GM18951 (cell line): ENCODE data around the gene ARHGAP29.

Source experiments
- POLR2A ChIP-seq: IDR thresholded peaks from 4 replicates; pipeline ENCODE4 v1.6.1; 2011; ENCODE audit warnings: mild to moderate bottlenecking; ENCODE audit not compliant: insufficient read length, insufficient read depth; ENCODE audit errors: extremely low read depth
- in situ Hi-C: fragments of 300-500 bp; cut with MboI; formaldehyde crosslinking; loops from one replicate; pipeline ENCODE4 v1.12.0; 2022; ENCODE audit warnings: low sequenced_read_pairs, mixed read lengths, inconsistent platforms; ENCODE audit not compliant: unreplicated experiment

ARHGAP29 gene, protein sequence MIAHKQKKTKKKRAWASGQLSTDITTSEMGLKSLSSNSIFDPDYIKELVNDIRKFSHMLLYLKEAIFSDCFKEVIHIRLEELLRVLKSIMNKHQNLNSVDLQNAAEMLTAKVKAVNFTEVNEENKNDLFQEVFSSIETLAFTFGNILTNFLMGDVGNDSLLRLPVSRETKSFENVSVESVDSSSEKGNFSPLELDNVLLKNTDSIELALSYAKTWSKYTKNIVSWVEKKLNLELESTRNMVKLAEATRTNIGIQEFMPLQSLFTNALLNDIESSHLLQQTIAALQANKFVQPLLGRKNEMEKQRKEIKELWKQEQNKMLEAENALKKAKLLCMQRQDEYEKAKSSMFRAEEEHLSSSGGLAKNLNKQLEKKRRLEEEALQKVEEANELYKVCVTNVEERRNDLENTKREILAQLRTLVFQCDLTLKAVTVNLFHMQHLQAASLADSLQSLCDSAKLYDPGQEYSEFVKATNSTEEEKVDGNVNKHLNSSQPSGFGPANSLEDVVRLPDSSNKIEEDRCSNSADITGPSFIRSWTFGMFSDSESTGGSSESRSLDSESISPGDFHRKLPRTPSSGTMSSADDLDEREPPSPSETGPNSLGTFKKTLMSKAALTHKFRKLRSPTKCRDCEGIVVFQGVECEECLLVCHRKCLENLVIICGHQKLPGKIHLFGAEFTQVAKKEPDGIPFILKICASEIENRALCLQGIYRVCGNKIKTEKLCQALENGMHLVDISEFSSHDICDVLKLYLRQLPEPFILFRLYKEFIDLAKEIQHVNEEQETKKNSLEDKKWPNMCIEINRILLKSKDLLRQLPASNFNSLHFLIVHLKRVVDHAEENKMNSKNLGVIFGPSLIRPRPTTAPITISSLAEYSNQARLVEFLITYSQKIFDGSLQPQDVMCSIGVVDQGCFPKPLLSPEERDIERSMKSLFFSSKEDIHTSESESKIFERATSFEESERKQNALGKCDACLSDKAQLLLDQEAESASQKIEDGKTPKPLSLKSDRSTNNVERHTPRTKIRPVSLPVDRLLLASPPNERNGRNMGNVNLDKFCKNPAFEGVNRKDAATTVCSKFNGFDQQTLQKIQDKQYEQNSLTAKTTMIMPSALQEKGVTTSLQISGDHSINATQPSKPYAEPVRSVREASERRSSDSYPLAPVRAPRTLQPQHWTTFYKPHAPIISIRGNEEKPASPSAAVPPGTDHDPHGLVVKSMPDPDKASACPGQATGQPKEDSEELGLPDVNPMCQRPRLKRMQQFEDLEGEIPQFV

DNA sequence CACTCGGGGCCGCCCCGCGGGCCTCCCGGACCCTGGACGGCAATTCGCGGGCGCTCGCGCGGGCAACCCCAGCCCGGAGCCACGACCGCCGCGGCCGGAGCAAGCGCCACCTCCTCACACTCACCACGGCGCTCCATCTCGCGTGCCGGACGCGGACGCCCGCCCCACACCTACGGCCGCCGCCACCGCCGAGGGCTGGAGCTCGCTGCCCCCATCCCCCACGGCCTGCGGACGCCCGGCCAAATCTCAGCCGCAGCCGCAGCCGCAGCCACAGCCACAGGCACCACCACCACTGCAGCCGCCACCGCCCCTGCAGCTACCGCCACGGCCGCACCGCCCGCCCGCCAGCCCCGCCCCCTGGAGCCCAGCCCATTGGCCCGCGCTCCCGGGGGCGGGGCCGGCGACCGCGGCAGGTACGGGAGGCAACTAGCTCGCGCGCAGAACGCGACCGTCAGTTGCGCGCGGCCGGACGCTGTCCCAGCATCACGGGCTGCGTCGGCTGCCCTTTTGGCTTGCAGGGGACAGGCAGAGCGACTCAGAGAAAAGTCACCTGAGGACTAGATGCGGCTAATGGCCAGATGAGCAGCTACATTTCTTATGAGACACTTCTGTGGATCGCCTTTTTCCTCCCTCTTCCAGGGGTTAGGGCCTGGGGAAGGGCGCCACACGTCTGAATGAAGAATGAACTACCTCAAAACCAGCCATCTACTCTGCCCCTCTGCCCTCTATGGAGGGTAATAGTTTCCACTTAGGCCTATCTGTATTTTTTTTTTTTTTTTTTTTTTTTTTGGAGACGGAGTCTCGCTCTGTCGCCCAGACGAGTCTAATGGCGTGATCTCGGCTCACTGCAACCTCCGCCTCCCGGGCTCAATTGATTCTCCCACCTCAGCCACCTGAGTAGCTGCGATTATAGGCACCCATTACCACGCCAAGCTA is at the start of gene ARHGAP29:
TSS of gene ARHGAP29 (minus strand) at position 294 of the 936 bp plus-strand sequence. CDS start 5,973 bp downstream, outside the sequence.
- in situ Hi-C loops, result no loop called here
- TF ChIP-seq POLR2A, result no peak

DNA sequence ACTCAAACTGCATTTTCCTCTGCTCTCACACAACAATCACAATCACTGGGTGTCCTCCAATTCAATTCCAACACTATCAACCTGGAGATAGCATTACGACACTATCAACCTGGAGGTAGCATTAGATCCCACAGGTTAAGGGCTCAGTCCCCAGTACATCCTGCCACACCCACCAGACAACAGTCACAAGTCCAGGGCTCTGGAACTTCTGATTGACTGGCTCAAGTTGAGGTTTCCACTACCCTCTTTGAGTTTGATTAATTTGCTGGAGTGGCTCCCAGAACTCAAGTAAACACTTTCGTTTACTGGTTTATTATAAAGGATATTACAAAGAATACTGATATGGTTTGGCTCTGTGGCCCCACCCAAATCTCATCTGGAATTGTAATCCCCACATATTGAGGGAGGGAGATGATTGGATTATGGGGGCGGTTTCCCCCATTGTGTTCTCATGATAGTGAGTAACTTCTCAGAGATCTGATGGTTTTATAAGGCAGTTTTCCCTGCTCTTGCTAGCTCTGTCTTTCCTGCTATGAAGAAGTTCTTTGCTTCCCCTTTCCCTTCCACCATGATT is 49.6 kb upstream of the ARHGAP29 start:
- no peak for TF ChIP-seq POLR2A
- in situ Hi-C loops, result no loop called here

DNA sequence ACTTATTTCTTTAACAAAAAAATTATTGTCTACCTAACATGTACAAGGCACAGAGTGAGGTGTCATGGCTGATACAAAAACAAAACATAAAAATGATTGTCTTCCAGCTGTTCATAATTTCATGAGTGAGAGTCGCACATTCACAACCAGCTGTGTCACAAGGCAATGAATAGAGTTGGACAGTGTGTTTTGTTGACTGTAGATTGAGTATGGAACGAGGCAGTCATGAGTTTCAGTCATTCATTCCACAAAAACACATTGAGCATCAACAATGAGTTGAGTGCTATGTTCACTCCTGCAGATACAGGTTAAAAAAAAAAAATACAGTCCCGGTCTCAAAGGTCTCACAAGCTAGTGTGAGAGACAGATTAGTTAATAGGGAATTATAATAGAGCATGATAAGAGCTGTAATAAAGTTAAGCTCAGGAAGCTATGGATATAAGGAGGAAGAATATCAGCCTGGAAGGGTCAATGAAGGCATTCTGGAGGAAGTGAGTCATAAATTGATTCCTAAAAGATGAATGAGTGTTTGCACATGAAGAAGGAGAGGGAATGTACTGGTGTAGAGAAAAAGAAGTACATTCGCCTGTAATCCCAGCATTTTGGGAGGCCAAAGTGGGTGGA is 47.8 kb upstream of the ARHGAP29 start:
- in situ Hi-C loops, result no loop called here
- no peak for TF ChIP-seq POLR2A

DNA sequence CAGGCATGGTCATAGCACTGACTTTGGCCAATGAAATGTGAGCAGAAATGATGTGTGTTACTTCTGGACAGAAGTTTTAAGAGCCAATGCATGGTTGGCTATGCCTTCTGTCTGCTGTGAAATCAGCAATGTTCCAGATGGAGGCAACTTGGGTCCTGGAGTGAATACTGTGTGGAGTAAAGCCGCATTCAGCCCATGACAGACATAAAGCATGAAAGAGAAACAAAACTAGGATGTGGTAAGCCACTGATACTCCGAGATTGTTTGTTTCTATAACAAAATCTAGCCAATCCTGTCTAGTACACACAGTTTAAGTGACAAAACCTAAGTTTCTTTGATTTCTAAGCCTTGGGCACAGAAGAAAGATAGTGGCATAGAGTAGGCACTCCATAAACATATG is 47.1 kb upstream of the ARHGAP29 start:
- TF ChIP-seq POLR2A, result no peak
- in situ Hi-C loops, result no loop called here

DNA sequence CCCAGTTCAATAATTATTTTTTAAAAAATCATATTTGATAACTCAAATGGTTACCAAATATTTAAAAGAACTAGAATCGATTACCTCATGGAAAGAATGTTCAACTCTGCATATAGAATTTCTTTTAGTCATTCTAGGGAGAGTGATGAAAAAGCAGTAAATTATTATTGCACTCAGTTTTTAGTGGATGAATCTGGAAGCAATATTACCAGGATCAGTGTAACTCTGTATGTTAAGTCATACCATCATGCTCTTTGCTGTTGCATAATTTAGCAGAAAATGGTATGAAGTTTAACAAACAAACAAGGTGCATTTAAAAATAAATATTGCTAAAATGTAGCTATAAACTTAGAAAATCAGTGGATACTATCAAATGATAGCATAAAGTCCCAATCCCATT is 46.1 kb upstream of the ARHGAP29 start:
- in situ Hi-C loops, result no loop called here
- TF ChIP-seq POLR2A, result no peak

DNA sequence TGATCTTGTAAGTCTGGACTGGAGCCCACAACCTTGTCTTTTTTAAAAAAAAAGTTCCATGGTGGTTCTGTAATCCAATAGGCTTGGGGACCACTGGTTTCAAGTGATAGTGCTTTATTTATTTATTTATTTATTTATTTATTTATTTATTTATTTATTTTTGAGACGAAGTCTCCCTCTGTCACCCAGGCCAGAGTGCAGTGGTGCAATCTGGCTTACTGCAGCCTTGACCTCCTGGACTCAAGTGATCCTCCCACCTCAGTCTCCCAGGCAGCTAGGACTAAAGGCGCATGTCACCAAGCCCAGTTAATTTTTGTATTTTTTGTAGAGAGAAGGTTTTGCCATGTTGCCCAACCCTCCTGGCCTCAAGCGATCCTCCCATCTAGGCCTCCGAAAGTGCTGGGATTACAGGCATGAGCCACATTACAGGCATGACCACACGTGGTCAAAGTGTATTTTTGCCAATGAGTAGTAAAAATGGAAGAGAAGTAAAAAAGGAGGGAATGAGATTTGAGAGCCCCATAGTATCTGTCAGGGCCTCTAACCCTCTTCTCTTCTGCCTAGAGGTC is 44.8 kb upstream of the ARHGAP29 start:
- TF ChIP-seq POLR2A, result no peak
- in situ Hi-C loops, result no loop called here

DNA sequence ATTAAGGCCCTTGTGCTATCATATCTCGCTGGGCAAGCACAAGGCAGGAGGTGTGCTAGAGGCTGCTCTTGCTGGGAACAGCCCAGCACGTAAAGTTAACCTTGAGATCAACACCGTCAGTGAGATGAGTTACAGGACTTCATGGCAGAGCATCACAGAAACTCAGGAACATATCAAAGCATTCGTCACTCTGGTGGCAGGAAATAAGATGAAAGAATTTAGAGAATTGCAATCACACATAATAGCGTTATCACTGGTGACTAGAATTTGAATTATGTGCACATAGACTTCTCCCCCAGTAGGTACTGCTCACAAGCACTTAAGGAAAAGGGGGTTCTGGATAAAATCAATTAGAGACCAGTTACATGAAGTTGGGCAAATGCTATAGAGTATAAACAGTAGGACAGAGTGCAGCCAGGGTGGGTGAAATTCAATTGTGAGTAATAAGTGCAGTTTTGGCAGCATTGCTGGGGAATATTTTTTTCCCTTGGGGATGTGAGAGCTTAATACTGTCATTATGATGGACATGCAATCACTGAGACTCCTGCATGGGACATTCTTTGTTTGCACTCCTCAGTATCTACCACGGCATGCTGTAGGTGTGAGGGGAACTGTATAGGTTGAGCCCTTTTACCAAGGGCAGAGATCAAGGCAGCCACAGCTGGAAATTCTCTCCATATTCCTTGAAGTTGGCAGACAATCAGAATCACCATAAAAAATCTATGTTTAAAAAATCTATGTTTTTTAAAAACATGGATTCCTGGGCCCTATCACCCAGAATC is 44.2 kb upstream of the ARHGAP29 start:
- in situ Hi-C loops, result no loop called here
- TF ChIP-seq POLR2A, result no peak

DNA sequence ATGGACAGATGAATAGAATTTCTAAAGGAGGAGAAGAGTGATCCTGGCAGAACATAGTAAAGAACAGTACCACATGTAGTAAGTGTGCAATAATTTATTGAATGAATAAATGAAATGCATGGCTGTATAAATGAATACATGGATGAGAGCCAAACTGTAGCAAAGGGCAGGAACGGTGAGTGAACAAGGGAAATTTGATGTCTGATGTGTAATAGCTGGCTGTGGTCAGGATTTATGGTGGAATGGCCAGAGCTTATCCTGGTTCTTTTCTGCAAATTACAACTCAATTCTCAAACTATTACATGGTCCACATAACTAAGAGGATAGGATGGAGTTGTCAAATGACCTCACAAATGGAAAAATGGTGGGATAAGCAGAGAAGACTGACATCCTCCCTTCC is 43.2 kb upstream of the ARHGAP29 start:
- in situ Hi-C loops, result no loop called here

DNA sequence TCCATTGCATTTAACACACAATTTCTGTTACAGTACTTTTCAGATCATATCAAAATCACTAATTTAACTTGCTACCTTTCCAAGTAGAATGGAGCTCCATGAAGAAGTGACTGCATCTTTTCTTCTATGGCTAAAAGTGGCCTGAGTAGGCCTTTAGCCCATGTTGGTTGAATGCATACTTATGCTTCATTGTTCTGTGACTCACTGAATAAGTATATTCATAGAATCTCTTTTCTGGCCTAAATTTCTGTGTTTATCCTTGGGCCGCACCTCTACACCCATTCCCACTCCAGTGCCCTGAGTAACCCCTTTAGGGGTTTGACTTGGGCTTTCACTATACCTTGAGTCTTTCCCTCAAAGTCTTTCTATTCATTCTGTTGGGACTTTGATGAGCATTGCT is 42.1 kb upstream of the ARHGAP29 start:
- no peak for TF ChIP-seq POLR2A
- in situ Hi-C loops, result no loop called here

More for the DNA sequence above, 43.2 kb upstream of the ARHGAP29 start:
- TF ChIP-seq POLR2A, result no peak

DNA sequence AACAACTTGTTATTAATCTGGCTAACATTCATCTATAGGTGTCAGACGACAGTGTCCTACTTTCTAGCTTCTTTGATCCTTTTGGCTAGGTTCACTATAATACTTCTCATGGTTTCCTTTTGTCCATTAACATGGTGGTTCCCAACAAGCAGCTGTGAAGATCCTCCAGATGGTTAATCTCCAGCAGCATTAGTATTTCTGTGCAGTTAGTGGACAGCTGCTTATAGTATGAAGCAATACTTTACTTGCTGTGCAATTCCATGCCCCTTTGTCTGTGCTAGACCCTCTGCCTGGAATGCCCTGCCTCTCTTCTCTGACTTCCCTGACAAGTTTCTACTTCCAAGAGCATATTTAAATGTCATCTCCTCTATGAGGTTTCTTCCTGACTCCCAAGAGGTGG is 41.7 kb upstream of the ARHGAP29 start:
- in situ Hi-C loops, result no loop called here
- TF ChIP-seq POLR2A, result no peak

DNA sequence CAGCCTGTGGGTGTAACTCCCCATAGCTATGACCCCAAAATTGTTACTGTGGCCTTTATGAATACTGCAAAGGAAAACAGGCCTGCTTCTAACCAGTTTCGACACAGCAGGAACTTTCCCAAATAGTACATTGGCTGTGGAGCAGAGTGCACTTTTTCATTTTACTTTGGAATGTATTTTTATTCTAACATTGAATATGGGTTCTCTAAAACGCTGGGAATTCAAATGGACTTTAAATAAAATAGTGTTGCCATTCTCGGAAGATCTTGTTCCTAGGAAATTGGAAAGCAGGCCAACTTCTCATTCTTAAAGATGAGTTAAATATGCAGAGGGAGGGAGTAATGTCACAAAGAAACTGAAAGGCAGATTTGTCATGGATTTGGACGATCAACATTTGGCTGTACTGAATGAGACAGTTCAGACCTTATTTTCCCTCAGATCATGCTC is 39.6 kb upstream of the ARHGAP29 start:
- TF ChIP-seq POLR2A, result no peak
- in situ Hi-C loops, result no loop called here

DNA sequence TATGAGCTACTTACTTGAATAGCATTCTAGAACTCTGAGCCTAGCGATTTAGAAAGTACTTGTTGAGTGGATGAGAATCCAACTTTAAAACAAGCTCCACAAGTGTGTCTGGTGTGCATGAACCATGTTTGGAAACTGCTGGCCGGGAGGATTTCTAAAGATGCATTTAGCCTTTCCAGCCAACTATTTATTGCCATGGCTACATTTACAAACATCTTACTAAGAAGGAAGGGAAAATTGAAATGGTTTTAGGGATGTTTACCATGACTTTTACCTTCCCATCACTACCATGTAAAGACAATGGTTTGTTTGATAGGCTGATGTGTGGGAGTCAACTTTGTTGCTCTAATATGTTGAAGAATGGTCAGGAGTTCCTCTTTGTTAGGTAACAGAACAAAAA is 37.7 kb upstream of the ARHGAP29 start:
- TF ChIP-seq POLR2A, result no peak
- in situ Hi-C loops, result no loop called here
